Erythroblast (primary cell): ENCODE measurements around the gene KCTD2.
"Not testable (repeated sequence)": the region's sequence is repeated elsewhere in the genome, so short reads cannot be mapped to it uniquely, and the experiment has no call there.

Experiments used
- DNase-seq, 2 experiments: peaks; one replicate each; lab custom pipeline; 2025; lab: John Stamatoyannopoulos, UW
- GATA1 ChIP-seq: IDR thresholded peaks from 2 replicates; pipeline ENCODE4 v1.6.1; 2011; ENCODE audit warnings: low read depth, mild to moderate bottlenecking, control low read depth, low read length, moderate library complexity
- POLR2A ChIP-seq: IDR thresholded peaks from 2 replicates; pipeline ENCODE4 v1.6.1; 2011; ENCODE audit warnings: mild to moderate bottlenecking, low read length

KCTD2 gene

DNA sequence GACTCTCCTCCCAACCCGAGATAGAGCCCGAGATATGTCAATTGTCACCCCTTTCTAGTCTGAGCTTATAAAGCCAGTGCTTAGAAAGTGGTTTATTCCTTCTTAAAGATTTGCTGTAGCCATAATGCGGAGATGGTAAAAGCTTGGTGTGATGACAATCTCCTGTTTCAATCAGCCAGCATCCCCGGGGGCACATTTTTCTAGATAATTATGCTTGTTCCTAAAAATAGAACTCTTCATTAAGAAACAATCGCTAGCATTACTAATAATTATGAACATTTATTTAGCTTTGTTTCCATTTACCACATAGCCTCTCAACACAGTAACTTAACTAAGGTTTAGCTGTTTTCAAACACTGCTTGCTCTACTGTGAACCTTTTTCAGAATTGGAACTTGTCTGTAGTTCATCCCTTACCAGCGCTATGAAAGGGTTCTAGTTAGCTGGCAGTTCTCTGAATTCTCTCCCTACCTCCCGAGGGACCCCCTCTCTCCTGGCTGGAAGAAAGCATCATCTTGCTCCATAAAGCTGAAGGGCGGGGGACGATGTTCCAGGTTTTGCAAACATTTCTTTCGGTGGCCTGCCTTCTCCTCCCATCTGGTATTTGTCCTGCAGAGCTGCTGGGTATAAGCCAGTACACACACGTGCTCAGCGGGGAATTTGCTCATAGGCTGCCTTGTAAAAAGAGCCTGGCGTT, 35.5 kb upstream of the KCTD2 start:
- TF ChIP-seq GATA1: no peak
- no peak for TF ChIP-seq POLR2A

DNA sequence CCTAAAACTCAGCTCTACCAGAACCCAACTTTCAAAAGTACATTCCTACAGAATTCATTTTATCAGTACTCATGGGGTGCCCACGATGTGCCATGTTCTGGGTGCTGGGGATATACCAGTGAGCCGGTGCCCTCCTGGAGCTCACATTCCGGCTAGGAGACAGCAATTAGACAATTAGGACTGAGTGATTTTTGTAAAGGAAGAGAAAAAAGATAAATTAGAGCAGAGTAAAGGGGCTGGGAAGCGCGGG, 35.0 kb upstream of the KCTD2 start:
- TF ChIP-seq POLR2A (no peak), GATA1 (no peak)
- no peak for DNase-seq

More for the DNA sequence above, 35.5 kb upstream of the KCTD2 start:
- DNase-seq: no peak

DNA sequence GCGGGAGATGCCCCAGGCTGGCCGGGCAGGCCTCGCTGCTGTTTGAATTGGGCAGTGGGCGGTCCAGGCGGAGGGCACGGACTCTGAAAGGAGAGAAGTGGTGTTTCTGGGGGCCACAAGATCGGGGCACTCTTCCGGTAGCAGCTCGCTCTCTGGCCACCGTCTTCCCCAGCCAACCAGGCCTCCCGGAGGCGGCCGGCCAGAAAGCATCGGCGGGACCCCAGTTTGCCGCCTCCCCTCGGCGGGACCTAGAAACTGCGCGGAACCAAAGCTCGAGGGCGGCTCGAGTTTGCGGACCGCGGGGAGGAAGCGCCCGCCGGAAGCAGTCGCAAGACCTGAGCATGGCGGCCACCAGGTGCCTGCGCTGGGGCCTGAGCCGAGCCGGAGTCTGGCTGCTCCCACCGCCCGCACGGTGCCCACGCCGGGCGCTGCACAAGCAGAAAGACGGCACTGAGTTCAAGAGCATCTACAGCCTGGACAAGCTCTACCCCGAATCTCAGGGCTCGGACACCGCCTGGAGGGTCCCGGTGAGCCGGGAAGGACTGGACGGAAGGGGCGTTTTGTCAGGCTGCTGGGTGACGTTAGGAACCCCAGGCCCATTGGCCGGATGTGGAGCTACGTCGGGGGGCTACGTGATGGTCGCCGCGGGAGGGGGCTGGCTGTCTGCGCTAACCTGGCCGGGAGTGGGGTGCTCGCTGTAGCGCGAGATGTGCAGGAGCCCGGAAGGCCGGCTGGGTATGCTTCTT, 34.5 kb upstream of the KCTD2 start, which contains the start of gene MRPL58:
Gene MRPL58 (plus strand): TSS at position 325 of the 746 bp plus-strand sequence. CDS start 17 bp downstream, at position 342.
- TF ChIP-seq GATA1 (no peak), POLR2A (peak; percentile 77)
- peak; percentile 92 to 93 for DNase-seq

DNA sequence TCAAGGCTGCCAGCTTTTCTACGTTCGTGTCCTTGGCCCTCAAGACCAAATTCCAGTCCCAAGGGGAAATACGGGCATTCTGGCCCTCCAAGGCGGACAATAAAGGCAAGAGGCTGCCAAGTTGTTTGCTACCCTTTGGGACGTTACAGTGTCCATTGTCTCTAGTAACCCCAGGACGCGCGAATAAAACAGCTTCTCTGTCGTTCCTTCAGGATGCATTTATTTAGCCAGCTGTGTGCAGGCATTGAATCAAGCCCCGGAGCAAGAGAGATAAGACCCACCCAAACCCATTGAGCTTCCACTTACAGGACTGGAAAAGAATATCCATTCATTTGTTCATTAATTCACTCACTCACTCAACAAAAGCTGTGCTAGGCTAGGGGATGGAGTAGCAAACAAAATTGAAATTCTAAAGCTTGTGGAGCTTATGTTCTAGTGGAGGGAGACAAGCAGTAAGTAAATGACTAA, 33.9 kb upstream of the KCTD2 start:
- no peak for TF ChIP-seq GATA1
- DNase-seq: peak; percentile 63 to 68

DNA sequence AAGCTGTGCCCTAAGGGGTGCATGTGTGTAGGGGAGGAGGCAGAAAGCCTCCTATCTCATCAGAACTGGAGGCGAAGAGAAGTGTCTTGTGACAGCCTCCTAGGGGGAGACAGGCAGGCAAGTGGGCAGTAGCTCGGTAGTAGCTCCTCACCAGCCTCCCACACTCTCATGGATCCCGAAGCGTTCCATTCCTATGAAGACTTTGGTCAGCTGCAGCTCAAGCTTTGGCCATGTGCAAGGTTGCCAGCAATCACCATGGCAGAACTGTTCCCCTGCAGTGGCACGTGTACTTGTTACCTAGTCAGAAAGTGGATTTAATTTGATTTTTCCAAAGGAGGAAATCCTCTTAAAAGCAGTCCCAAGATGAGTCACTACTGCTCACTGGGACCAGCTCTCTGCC, 27.9 kb upstream of the KCTD2 start:
- TF ChIP-seq POLR2A: no peak
- no peak for TF ChIP-seq GATA1
- peak in 1 of 2 experiments; percentile 54 for DNase-seq

DNA sequence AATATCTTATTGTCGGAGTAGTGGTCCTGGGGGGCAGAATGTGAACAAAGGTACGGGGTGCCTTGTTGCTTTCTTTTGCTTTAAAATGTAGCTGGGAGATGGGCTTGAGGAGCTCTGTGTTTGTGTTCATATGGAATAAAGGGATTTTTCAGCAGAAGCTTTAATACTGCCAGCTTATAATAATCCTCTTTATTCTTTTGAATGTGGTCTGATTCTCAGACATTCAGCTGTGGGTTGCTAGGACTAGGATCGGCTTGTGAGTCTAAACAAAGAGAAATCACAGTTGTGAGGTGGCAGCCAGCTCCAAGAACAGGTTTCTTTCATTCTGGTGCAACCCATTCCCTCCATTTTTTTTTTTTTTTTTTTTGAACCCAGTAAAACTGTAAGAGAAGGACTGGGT, 27.3 kb upstream of the KCTD2 start:
- TF ChIP-seq POLR2A (no peak), GATA1 (no peak)

DNA sequence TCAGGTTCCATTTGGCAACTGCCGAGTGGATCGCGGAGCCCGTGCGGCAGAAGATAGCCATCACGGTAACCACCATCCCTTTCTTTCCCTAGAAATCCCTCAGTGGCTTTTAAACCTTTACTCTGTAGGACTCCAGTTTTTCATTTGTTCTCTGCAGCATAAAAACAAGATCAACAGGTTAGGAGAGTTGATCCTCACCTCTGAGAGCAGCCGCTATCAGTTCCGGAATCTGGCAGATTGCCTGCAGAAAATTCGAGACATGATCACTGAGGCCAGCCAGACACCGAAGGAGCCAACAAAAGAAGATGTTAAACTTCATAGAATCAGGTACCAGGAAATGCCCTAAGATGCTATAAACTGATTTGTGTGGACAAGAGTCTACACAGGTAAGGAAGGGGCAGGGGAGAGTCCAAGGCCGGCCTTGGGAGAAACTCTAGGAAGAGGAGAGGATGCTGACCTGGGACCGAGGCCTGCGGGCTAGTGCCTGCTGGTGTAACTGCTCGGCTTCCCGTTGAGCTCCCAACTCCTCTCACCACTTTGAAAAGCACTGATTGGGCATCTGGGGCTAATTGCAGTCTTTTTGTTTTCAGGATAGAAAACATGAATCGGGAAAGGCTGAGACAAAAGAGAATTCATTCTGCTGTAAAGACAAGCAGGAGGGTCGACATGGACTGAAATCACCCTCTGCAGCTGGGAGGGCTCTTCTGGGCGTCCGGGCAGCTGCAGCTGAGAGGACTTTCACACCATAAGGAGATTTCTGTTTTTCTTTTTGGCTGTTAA, 26.5 kb upstream of the KCTD2 start:
- no peak for DNase-seq
- TF ChIP-seq POLR2A (no peak), GATA1 (no peak)

More for the DNA sequence above, 27.3 kb upstream of the KCTD2 start:
- no peak for DNase-seq

DNA sequence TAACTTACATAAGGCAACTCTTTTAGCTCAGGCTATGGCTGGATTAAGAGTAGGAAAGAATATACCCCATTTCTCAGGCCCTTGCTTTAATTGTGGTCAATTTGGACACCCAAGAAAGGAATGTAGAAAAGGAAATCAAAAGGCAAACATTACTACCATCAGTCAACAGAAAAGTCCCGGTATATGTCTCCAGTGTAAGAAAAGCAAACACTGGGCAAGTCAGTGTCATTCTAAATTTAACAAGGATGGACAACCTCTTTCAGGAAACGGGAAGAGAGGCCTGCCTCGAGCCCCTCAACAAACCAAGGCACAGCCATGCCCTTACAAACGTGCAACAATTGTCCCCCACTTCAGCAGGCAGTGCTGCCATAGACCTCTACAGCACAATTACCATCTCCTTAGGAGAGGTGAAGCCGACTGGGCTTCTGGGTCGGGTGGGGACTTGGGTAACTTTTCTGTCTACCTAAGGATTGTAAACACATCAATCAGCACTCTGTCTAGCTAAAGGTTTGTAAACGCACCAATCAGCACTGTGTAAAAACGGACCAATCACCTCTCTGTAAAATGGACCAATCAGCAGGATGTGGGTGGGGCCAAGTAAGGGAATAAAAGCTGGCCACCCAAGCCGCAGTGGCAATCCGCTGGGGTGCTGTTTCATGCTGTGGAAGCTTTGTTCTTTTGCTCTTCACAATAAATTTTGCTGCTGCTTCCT, 22.2 kb upstream of the KCTD2 start:
- no peak for DNase-seq
- TF ChIP-seq POLR2A: no peak
- no peak for TF ChIP-seq GATA1

DNA sequence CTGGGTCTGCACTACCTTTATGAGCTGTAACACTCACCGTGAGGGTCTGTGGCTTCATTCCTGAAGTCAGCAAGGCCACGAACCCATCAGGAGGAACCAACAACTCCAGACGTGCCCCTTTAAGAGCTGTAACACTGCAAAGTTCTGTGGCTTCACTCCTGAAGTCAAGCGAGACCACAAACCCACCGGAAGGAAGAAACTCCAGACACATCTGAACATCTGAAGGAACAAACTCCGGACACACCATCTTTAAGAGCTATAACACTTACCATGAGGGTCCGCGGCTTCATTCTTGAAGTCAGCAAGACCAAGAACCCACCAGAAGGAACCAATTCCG, 21.7 kb upstream of the KCTD2 start:
- not testable (repeated sequence) for DNase-seq

DNA sequence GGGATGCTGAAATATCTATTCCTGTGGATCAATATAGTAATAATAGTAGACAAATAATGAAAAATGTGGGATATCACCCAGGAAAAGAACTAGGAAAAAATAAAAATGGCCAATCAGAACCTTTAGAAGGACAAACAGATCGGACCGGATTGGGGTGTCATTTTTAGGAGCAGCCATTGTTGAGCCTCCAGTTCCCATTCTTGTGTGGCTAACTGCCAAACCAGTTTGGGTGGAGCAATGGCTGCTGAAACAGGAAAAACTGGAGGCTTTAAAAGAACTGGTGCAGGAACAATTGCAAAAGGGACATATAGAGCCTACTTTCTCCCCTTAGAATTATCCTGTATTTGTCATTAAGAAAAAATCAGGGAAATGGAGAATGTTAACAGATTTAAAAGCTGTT, 20.4 kb upstream of the KCTD2 start:
- not testable (repeated sequence) for DNase-seq

DNA sequence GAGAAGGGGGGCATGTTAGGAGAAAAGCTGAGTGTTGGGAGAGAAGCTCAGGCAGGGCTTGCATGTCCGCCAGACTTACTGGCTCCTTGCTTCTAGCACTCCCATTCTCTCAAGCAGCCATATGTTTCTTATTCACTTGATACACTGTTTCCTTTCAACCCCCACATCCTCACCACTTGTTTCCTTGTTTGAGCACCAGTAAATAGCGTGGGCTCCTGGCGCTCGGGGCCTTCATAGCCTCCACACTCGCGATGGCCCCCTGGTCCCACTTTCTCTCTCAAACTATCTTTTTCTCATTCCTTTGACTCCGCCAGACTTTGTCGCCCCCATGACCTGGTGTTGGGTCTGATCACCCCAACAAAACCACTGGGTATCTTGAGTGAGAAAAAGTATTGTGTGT, 16.9 kb upstream of the KCTD2 start:
- no peak for DNase-seq

DNA sequence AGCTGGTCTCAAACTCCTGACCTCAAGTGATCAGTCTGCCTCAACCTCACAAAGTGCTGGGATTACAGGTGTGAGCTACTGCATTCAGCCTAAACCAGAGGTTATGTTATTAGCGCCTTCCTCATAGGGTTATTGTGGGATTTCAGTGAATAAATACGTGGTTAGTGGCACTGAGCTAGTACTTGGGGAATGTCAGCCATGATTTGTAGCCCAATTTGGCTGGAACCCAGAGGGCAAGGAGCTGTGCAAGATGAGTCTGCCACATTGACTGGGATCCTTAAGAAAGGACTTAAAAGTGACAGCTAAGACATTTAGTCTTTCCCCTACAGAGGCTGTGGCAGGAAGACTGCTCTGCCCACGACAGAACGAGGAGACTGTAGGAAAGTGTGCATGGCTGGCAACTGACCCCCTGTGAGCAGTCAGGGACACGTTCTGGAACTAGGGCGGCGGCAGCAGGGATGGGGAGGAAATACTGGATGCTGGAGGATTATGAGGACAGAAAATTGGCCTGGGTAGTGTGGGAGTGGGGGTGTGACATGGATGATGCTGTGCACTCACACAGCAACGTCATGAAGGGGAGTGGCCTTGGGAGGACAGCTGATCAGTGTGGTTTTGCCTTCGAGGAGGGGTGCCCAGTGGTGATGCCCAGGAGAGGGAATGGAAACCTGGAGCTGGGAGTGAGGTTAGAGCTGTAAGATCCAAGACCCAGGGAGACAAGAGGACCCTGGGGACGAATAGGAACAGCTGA, 14.9 kb upstream of the KCTD2 start:
- DNase-seq: peak; percentile 71 to 79
- TF ChIP-seq GATA1 (no peak), POLR2A (no peak)

More for the DNA sequence above, 16.9 kb upstream of the KCTD2 start:
- TF ChIP-seq POLR2A (no peak), GATA1 (no peak)

DNA sequence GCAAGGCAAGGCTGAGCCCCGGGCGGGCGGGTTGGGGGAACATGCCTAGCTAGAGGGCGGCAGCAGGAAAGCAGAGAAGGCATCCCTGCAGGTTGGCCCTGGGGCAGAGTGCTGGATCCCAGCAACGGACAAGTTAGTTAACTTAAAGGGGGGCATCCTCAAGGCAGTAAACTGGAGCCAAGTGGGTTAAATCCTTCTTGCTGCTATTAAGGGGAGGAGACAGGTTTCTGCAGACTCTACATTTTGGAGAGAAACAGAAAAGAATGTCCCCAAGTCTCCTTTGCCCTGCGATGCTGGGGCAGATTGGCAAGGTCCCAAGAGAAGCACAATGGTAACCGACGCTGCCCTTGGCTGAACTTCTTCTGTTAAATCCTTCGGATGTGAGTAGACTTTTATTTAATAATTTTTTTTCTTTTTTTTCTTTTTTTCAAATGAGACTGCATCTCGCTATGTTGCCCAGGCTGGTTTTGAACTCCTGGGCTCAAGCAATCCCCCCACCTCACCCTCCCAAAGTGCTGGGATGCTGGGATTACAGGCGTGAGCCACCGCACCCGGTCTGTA, 14.2 kb upstream of the KCTD2 start:
- peak in 1 of 2 experiments; percentile 30 for DNase-seq
- TF ChIP-seq GATA1 (no peak), POLR2A (no peak)
